Caco-2 (cell line): ENCODE data around the gene INO80B. TPM values are rescaled to one million over a fixed set of nuclear protein-coding genes. Genes with fewer than 3 reads are reported as not detected.
A peak's percentile ranks its signal among the peaks of the same experiment; 100 is the strongest.

Source experiments
- BruUV-seq: library from RNA; stranded (reverse); fragments of 400-500 nt; replicated peaks from 2 replicates; lab custom pipeline; 2021; lab: Mats Ljungman, UMichigan
- CTCF ChIA-PET: fragments of 300-600 bp; sonication (Branson Sonifier 250); formaldehyde crosslinking; loops from one replicate; lab custom pipeline; 2022; ENCODE audit warnings: antibody characterized with exemption; lab: Charles Lee
- POLR2A ChIA-PET: fragments of 300-600 bp; sonication (Branson Sonifier 250); formaldehyde crosslinking; loops from one replicate; lab custom pipeline; 2022; ENCODE audit warnings: antibody characterized with exemption; lab: Charles Lee
- DNase-seq, 2 experiments: peaks; one replicate each; pipeline versions ENCODE4 v3.0.0 to v3.0.0-alpha.2; 2020 to 2022
- H3K27me3 ChIP-seq: replicated peaks from 2 replicates; pipeline ENCODE4 v1.6.0; 2011; ENCODE audit warnings: low read length; ENCODE audit not compliant: control insufficient read depth, insufficient read depth
- H3K36me3 ChIP-seq: 2 replicates; pipeline ENCODE4 v1.5.1; 2011; ENCODE audit warnings: low read length; ENCODE audit not compliant: control insufficient read depth, insufficient read depth
- H3K4me1 ChIP-seq: fragments of 250-450 bp; sonication (Bioruptor Pico); 2 replicates; pipeline ENCODE4 v1.5.1; 2020; ENCODE audit warnings: mild to moderate bottlenecking
- H3K4me3 ChIP-seq: 2 replicates; pipeline ENCODE4 v1.5.1; 2011; ENCODE audit warnings: low read depth, mild to moderate bottlenecking, control low read depth, low read length
- H3K9me3 ChIP-seq: fragments of 250-450 bp; sonication (Bioruptor Pico); 2 replicates; pipeline ENCODE4 v1.5.1; 2020; ENCODE audit warnings: mild to moderate bottlenecking, moderate library complexity
- H3K27ac Mint-ChIP-seq: one replicate; pipeline ENCODE4 v1.8.0; 2022; ENCODE audit warnings: mixed read lengths; ENCODE audit not compliant: unreplicated experiment
- H3K27me3 Mint-ChIP-seq: one replicate; pipeline ENCODE4 v1.8.0; 2022; ENCODE audit warnings: mixed read lengths; ENCODE audit not compliant: insufficient read depth, unreplicated experiment
- H3K36me3 Mint-ChIP-seq: one replicate; pipeline ENCODE4 v1.8.0; 2022; ENCODE audit warnings: mild to moderate bottlenecking, mixed read lengths; ENCODE audit not compliant: insufficient read depth, unreplicated experiment
- H3K4me1 Mint-ChIP-seq: one replicate; pipeline ENCODE4 v1.8.0; 2022; ENCODE audit warnings: low read depth, mixed read lengths; ENCODE audit not compliant: unreplicated experiment
- H3K4me3 Mint-ChIP-seq: one replicate; pipeline ENCODE4 v1.8.0; 2022; ENCODE audit warnings: mild to moderate bottlenecking, moderate library complexity, mixed read lengths; ENCODE audit not compliant: unreplicated experiment
- H3K9me3 Mint-ChIP-seq: one replicate; pipeline ENCODE4 v1.8.0; 2022; ENCODE audit warnings: mixed read lengths; ENCODE audit not compliant: unreplicated experiment
- intact Hi-C: fragments of 100-400 bp; cut with micrococcal nuclease; formaldehyde crosslinking; loops from one replicate; pipeline ENCODE4 v1.10.0; 2022; ENCODE audit not compliant: unreplicated experiment
- total RNA-seq: library from RNA; stranded (reverse); gene quantifications from 2 replicates; pipeline ENCODE4 v1.2.3, GENCODE V29; 2022
- TF ChIP-seq, protein P1 (sequence below), 2 experiments: fragments of 200-600 bp in 1 of 2; IDR thresholded peaks; 1 replicate in 1 of 2; 2 replicates in 1 of 2; pipeline versions ENCODE4 v1.5.1 to v1.8.0; 2011 to 2022; ENCODE audit warnings: antibody characterized with exemption in 1 of 2, control low read depth in 1 of 2, inconsistent platforms in 1 of 2, low read depth in 1 of 2, low read length in 1 of 2, mild to moderate bottlenecking in 1 of 2, moderate library complexity in 1 of 2; ENCODE audit not compliant: insufficient read depth in 1 of 2, severe bottlenecking in 1 of 2, unreplicated experiment in 1 of 2

Gene INO80B
- total RNA-seq, 1 experiment from 2014 or later = 25.2 TPM

DNA sequence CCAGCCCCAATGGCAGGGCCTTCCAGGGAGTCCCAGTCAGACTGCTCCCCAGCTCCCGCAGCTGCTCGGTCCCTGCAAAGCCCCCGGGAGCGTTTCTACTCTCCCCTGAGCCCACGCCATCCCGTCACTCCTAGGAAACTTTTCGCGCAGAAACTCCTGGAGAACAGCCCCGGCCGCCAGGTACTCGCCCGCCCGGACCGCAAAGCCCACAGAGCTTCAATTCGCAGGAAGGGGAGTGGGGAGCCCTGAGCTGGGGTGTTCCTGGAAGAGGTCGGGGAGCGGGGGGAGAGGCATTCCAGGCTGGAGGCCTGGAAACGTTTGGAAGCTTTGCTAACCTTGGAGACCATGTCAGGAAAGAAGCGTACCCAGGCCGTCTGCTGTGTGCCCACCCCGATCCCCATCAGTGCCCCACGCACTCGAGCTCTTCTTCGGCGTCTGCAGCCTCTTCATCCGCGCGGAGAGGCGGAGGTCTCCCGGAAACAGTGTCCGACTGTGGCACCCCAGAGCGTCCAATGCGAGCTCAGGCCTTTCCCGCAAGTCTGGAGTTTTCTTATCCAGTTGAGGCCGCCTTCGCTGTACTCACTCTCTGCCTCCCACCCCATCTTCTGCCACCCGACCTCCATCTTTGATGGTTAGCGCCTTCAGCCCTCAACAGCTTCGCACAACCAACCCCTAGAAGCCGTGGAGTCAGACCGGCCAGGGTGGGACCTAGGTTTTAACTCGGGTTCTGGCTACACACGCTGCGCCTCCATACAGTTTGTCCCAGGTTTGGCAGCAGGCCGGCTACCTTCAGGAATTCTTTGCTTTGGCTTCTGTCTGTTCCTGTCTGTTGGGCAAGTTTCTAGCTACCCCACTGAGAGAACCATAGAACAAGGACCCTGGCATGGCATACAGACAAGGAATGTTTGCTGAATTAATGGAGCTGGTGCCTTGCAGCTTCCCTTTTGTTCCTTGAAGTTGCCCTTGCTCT, 48.9 kb downstream of the INO80B start:
- Histone ChIP-seq H3K9me3 (no peaks in the 10 kb centered on the region), H3K4me1 (peaks cover 51% of the 10 kb centered on the region), H3K36me3 (0 out of 2 replicates have a peak, but pooled peaks cover 2% of the 10 kb centered on the region), H3K4me3 (peak overlapping the region; percentile 75), H3K27me3 (no peaks in the 10 kb centered on the region)
- ChIA-PET CTCF (interaction anchor here (0.5 to 2.9 kb wide), 9 partner anchors 11 to 46 kb away, joined by 3 to 9 read pairs (median 3); partner anchors contain the start of genes CCDC142, MRPL53, TLX2 and TTC31), POLR2A (interaction anchor here (0.9 to 5.2 kb wide), 4 partner anchors 15 to 63 kb away, joined by 3 to 17 read pairs (median 4); partner anchors contain the start of genes AUP1 and HTRA2)
- TF ChIP-seq, protein P1, sequence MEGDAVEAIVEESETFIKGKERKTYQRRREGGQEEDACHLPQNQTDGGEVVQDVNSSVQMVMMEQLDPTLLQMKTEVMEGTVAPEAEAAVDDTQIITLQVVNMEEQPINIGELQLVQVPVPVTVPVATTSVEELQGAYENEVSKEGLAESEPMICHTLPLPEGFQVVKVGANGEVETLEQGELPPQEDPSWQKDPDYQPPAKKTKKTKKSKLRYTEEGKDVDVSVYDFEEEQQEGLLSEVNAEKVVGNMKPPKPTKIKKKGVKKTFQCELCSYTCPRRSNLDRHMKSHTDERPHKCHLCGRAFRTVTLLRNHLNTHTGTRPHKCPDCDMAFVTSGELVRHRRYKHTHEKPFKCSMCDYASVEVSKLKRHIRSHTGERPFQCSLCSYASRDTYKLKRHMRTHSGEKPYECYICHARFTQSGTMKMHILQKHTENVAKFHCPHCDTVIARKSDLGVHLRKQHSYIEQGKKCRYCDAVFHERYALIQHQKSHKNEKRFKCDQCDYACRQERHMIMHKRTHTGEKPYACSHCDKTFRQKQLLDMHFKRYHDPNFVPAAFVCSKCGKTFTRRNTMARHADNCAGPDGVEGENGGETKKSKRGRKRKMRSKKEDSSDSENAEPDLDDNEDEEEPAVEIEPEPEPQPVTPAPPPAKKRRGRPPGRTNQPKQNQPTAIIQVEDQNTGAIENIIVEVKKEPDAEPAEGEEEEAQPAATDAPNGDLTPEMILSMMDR (IDR thresholded peaks at IDR 0.05; ENCODE audit: insufficient read depth in 1 of 2, low read depth in 1 of 2, low read length in 1 of 2, severe bottlenecking in 1 of 2, unreplicated experiment in 1 of 2) = no peak
- BruUV-seq = no TSS peak
- intact Hi-C loops = loop anchor here (1.0 kb wide), 2 partner anchors 20 to 84 kb away; partner anchors contain the start of gene TTC31
- H3K36me3 Mint-ChIP-seq = peaks cover 53% of the 10 kb centered on the region
- no peaks in the 10 kb centered on the region for H3K9me3 Mint-ChIP-seq
- H3K27ac Mint-ChIP-seq = peak overlapping the region; percentile 87
- H3K4me1 Mint-ChIP-seq = peaks cover 41% of the 10 kb centered on the region
- no peak for DNase-seq
- H3K4me3 Mint-ChIP-seq = peak overlapping the region; percentile 94
- no peaks in the 10 kb centered on the region for H3K27me3 Mint-ChIP-seq

DNA sequence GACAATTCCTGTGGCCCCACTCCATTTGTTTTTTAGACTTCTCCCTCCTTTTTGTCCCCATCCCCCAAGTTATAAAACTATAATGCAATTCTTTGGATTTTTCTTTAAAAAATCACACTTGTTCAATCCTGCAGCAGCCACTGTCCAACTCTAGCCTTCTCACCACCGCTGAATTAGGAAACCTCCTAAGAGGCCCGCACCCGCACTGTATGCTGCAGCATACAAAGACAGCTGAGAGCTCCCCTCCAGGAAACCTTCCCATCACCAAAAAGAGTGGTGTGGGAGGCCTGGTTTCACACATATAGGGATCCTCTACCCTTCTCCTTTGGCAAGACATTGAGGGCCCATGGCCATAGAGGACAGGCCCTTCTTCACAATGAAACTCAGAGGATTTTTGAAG, 49.7 kb downstream of the INO80B start:
- Histone ChIP-seq H3K9me3 (no peaks in the 10 kb centered on the region), H3K4me3 (no peak overlapping the region), H3K4me1 (peaks cover 52% of the 10 kb centered on the region), H3K27me3 (no peaks in the 10 kb centered on the region), H3K36me3 (0 out of 2 replicates have a peak, but pooled peaks cover 2% of the 10 kb centered on the region)
- H3K27ac Mint-ChIP-seq = peak overlapping the region; percentile 87
- no peak for DNase-seq
- intact Hi-C loops = no loop called here
- peaks cover 41% of the 10 kb centered on the region for H3K4me1 Mint-ChIP-seq
- H3K9me3 Mint-ChIP-seq = no peaks in the 10 kb centered on the region
- TF ChIP-seq, protein P1 (IDR thresholded peaks at IDR 0.05; ENCODE audit: insufficient read depth in 1 of 2, low read depth in 1 of 2, low read length in 1 of 2, severe bottlenecking in 1 of 2, unreplicated experiment in 1 of 2) = no peak
- H3K27me3 Mint-ChIP-seq = no peaks in the 10 kb centered on the region
- peaks cover 53% of the 10 kb centered on the region for H3K36me3 Mint-ChIP-seq
- CTCF ChIA-PET = interaction anchor here (1.0 to 1.8 kb wide), 3 partner anchors 10 to 24 kb away, joined by 3 to 6 read pairs (median 3); partner anchors contain the start of genes CCDC142, TLX2 and TTC31
- POLR2A ChIA-PET = interaction anchor here (0.9 to 1.2 kb wide), 2 partner anchors 25 to 64 kb away, joined by 3 to 4 read pairs; partner anchors contain the start of genes AUP1 and HTRA2
- peak overlapping the region; percentile 94 for H3K4me3 Mint-ChIP-seq
- BruUV-seq = TSS peak; percentile 25
